Gastrocnemius medialis (tissue), 4 donors: ENCODE results near the gene LUC7L2. TPM values are rescaled to one million over a fixed set of nuclear protein-coding genes. Genes with fewer than 3 reads are reported as not detected.
A peak's percentile ranks its signal among the peaks of the same experiment; 100 is the strongest.

Experiments used
- ATAC-seq, 2 donors: fragments of 150-250 bp; one replicate each; pipeline ENCODE4 v1.9.1; 2016
- DNase-seq, 2 donors: peaks; one replicate each; pipeline ENCODE4 v3.0.0-alpha.2; 2019
- H3K27ac ChIP-seq, 4 donors: fragments of 200-600 bp; sonication (generic); 1 replicate in 1 of 4; 2 replicates in 3 of 4; pipeline ENCODE4 v1.5.1; 2016 to 2018; ENCODE audit warnings: mild to moderate bottlenecking in 2 of 4, moderate library complexity in 1 of 4
- H3K27me3 ChIP-seq, 3 donors: fragments of 200-600 bp; sonication (generic) in 2 of 3; 1 replicate in 1 of 3; 2 replicates in 2 of 3; pipeline versions ENCODE4 v1.5.1 to v1.6.0; 2016 to 2019; ENCODE audit warnings: mild to moderate bottlenecking in 1 of 3, moderate library complexity in 1 of 3
- H3K36me3 ChIP-seq, 2 donors: fragments of 200-600 bp; sonication (generic) in 1 of 2; one replicate each; pipeline ENCODE4 v1.5.1; 2017 to 2018
- H3K4me1 ChIP-seq, 2 donors: fragments of 200-600 bp; sonication (generic) in 1 of 2; one replicate each; pipeline ENCODE4 v1.5.1; 2016 to 2017; ENCODE audit warnings: mild to moderate bottlenecking in 2 of 2
- H3K4me3 ChIP-seq, 4 donors: fragments of 200-600 bp; sonication (generic) in 3 of 4; 1 replicate in 1 of 4; 2 replicates in 3 of 4; pipeline ENCODE4 v1.5.1; 2016 to 2019; ENCODE audit warnings: mild to moderate bottlenecking in 2 of 4
- H3K9me3 ChIP-seq, 3 donors: fragments of 200-600 bp; sonication (generic) in 2 of 3; 1 replicate in 1 of 3; 2 replicates in 2 of 3; pipeline ENCODE4 v1.5.1; 2016 to 2019
- CTCF ChIP-seq, 5 experiments: fragments of 450-650 bp in 3 of 5; fragments of 200-600 bp in 2 of 5; sonication (generic) in 2 of 5; IDR thresholded peaks in 4 of 5; conservative IDR thresholded peaks in 1 of 5; 1 replicate in 4 of 5; 2 replicates in 1 of 5; pipeline ENCODE4 v1.5.1; 2016 to 2019; ENCODE audit warnings: antibody characterized with exemption in 5 of 5, mild to moderate bottlenecking in 3 of 5, moderate library complexity in 3 of 5
- POLR2A ChIP-seq, 2 donors: fragments of 450-650 bp; IDR thresholded peaks; one replicate each; pipeline ENCODE4 v1.6.1; 2017; ENCODE audit warnings: antibody characterized with exemption in 2 of 2, mild to moderate bottlenecking in 2 of 2, moderate library complexity in 2 of 2
- in situ Hi-C, 4 donors: fragments of 200-750 bp; cut with MboI; loops; one replicate each; pipeline versions ENCODE4 v1.15.0 to v1.8.0; 2017; ENCODE audit warnings: low sequenced_read_pairs in 4 of 4
- intact Hi-C: fragments of 100-400 bp; cut with DNase I; formaldehyde crosslinking; loops from one replicate; pipeline ENCODE4 v1.15.1; 2023; ENCODE audit warnings: low total_unique reads
- total RNA-seq, 4 donors: library from RNA; depleted of rRNA; stranded (reverse); fragments of >200 nt; gene quantifications; one replicate each; pipeline versions ENCODE4 v1.1.0 to v1.2.3, GENCODE V29; 2016

Gene LUC7L2
- total RNA-seq, 4 donors from 2014 or later = 49.2 to 79.7 (median 54.0) TPM

- Histone ChIP-seq H3K36me3 (peaks cover 0 to 5% of the 10 kb centered on the region in 2 donors), H3K27ac (peak overlapping the region; percentile 97 to 100 (median 100)), H3K4me3 (peak overlapping the region; percentile 77 to 96 (median 86)), H3K27me3 (no peaks in the 10 kb centered on the region), H3K4me1 (peaks cover 11 to 16% of the 10 kb centered on the region in 2 donors), H3K9me3 (no peaks in the 10 kb centered on the region)
- intact Hi-C loops (loop anchor here (1.0 to 5.0 kb wide), 4 partner anchors 19 to 208 kb away; partner anchors contain the start of genes LUC7L2 and UBN2), in situ Hi-C loops (loop anchor here in 1 of 4 donors (25.0 kb wide), 1 partner anchor 228 kb away; the partner anchor contains the start of gene ZC3HAV1)
- DNase-seq = no peak
- TF ChIP-seq CTCF (IDR thresholded peaks at IDR 0.05 in 4 of 5, conservative IDR thresholded peaks at IDR 0.05 in 1 of 5) (no peak), POLR2A (IDR thresholded peaks at IDR 0.05) (no peak)
- peak; percentile 32 to 35 for ATAC-seq
These were observed 19.0 kb upstream of the LUC7L2 start for GRCh38 chr7:139340808-139341057.

- no peaks in the 10 kb centered on the region for H3K27me3 ChIP-seq
- in situ Hi-C loops (loop anchor here in 1 of 4 donors (25.0 kb wide), 1 partner anchor 229 kb away; the partner anchor contains the start of gene ZC3HAV1), intact Hi-C loops (loop anchor here (1.0 to 5.0 kb wide), 3 partner anchors 94 to 209 kb away; partner anchors contain the start of gene UBN2)
- peak within 1 kb of the TSS; percentile 97 to 100 (median 100) for H3K27ac ChIP-seq
- TF ChIP-seq POLR2A (IDR thresholded peaks at IDR 0.05) = peak in 1 of 2 donors; percentile 88
- TF ChIP-seq CTCF (IDR thresholded peaks at IDR 0.05 in 4 of 5, conservative IDR thresholded peaks at IDR 0.05 in 1 of 5) = peak; percentile 21 to 59 (median 44)
- DNase-seq (peak; percentile 95 to 96), ATAC-seq (peak; percentile 71 to 77)
- H3K9me3 ChIP-seq = no peaks in the 10 kb centered on the region
- peaks cover 11 to 16% of the 10 kb centered on the region in 2 donors for H3K4me1 ChIP-seq
- H3K36me3 ChIP-seq = peaks cover 0 to 7% of the 10 kb centered on the region in 2 donors
- peak within 1 kb of the TSS; percentile 77 to 96 (median 86) for H3K4me3 ChIP-seq
These were observed 18.5 kb upstream of the LUC7L2 start, which contains the start of gene FMC1 for GRCh38 chr7:139341058-139341775. TSS of gene FMC1 (plus strand) at chr7:139341337. CDS start at chr7:139341385, 48 bp downstream.

GRCh38 chr7:139341776-139342226, 17.9 kb upstream of the LUC7L2 start:
- TF ChIP-seq POLR2A (IDR thresholded peaks at IDR 0.05) (peak; percentile 54 to 88), CTCF (IDR thresholded peaks at IDR 0.05 in 4 of 5, conservative IDR thresholded peaks at IDR 0.05 in 1 of 5) (no peak)
- DNase-seq (no peak), ATAC-seq (peak in 1 of 2 donors; percentile 1)
- H3K27ac ChIP-seq = peak overlapping the region; percentile 97 to 100 (median 100)
- peak overlapping the region; percentile 77 to 96 (median 86) for H3K4me3 ChIP-seq
- peaks cover 11 to 16% of the 10 kb centered on the region in 2 donors for H3K4me1 ChIP-seq
- no peaks in the 10 kb centered on the region for H3K9me3 ChIP-seq
- peaks cover 0 to 13% of the 10 kb centered on the region in 2 donors for H3K36me3 ChIP-seq
- in situ Hi-C loops = loop anchor here in 1 of 4 donors (25.0 kb wide), 1 partner anchor 230 kb away; the partner anchor contains the start of gene ZC3HAV1
- no peaks in the 10 kb centered on the region for H3K27me3 ChIP-seq
- intact Hi-C loops = loop anchor here (1.0 to 5.0 kb wide), 3 partner anchors 94 to 210 kb away; partner anchors contain the start of gene UBN2

- Histone ChIP-seq H3K27me3 (no peaks in the 10 kb centered on the region), H3K4me3 (no peak overlapping the region), H3K9me3 (no peaks in the 10 kb centered on the region), H3K27ac (no peak overlapping the region), H3K36me3 (peaks cover 0 to 22% of the 10 kb centered on the region in 2 donors), H3K4me1 (peaks cover 11 to 16% of the 10 kb centered on the region in 2 donors)
- intact Hi-C loops = no loop called here
- in situ Hi-C loops = loop anchor here in 1 of 4 donors (25.0 kb wide), 1 partner anchor 233 kb away; the partner anchor contains the start of gene ZC3HAV1
- no peak for ATAC-seq
- TF ChIP-seq POLR2A (IDR thresholded peaks at IDR 0.05) = no peak
- no peak for DNase-seq
These were observed 14.7 kb upstream of the LUC7L2 start for GRCh38 chr7:139345042-139345441.

GRCh38 chr7:139351027-139351426, 8.7 kb upstream of the LUC7L2 start:
- DNase-seq (no peak), ATAC-seq (no peak)
- Histone ChIP-seq H3K4me3 (no peak overlapping the region), H3K4me1 (no peaks in the 10 kb centered on the region), H3K9me3 (no peaks in the 10 kb centered on the region), H3K27ac (no peak overlapping the region), H3K27me3 (no peaks in the 10 kb centered on the region), H3K36me3 (peaks cover 0 to 16% of the 10 kb centered on the region in 2 donors)
- in situ Hi-C loops (loop anchor here in 1 of 4 donors (25.0 kb wide), 1 partner anchor 239 kb away; the partner anchor contains the start of gene ZC3HAV1), intact Hi-C loops (no loop called here)
- TF ChIP-seq CTCF (IDR thresholded peaks at IDR 0.05 in 4 of 5, conservative IDR thresholded peaks at IDR 0.05 in 1 of 5) (no peak), POLR2A (IDR thresholded peaks at IDR 0.05) (no peak)
